HEK293 (cell line): ENCODE results near the gene SREBF2.

Source experiments
- FEZF1 ChIP-seq: fragments of 450-650 bp; formaldehyde crosslinking; IDR thresholded peaks from 2 replicates; pipeline ENCODE4 v1.5.1; 2016; ENCODE audit warnings: missing biosample characterization, missing genetic modification characterization
- GLI4 ChIP-seq: fragments of 450-650 bp; formaldehyde crosslinking; IDR thresholded peaks from 2 replicates; pipeline ENCODE4 v1.5.1; 2016; ENCODE audit warnings: missing biosample characterization, missing genetic modification characterization
- HIC1 ChIP-seq: fragments of 450-650 bp; formaldehyde crosslinking; IDR thresholded peaks from 2 replicates; pipeline ENCODE4 v1.5.1; 2016; ENCODE audit warnings: missing biosample characterization, missing genetic modification characterization
- HOXC10 ChIP-seq: sonication (generic); formaldehyde crosslinking; IDR thresholded peaks from 2 replicates; pipeline ENCODE4 v1.8.1; 2023; ENCODE audit warnings: mild to moderate bottlenecking, missing genetic modification reagents
- IKZF3 ChIP-seq: fragments of 450-650 bp; IDR thresholded peaks from 2 replicates; pipeline ENCODE4 v1.5.0; 2018; ENCODE audit warnings: missing biosample characterization, mild to moderate bottlenecking, missing genetic modification characterization, moderate library complexity
- MYNN ChIP-seq: fragments of 450-650 bp; formaldehyde crosslinking; IDR thresholded peaks from 2 replicates; pipeline ENCODE4 v1.5.1; 2016; ENCODE audit warnings: missing biosample characterization, missing genetic modification characterization, borderline replicate concordance
- PRDM2 ChIP-seq: fragments of 450-650 bp; formaldehyde crosslinking; IDR thresholded peaks from 2 replicates; pipeline ENCODE4 v1.5.1; 2016; ENCODE audit warnings: missing biosample characterization, missing genetic modification characterization, borderline replicate concordance
- WT1 ChIP-seq: fragments of 450-650 bp; formaldehyde crosslinking; IDR thresholded peaks from 2 replicates; pipeline ENCODE4 v1.5.1; 2016; ENCODE audit warnings: missing biosample characterization, missing genetic modification characterization
- ZNF274 ChIP-seq, 2 experiments: fragments of 200-500 bp in 1 of 2; fragments of 450-650 bp in 1 of 2; sonication (Bioruptor generic) in 1 of 2; formaldehyde crosslinking in 1 of 2; IDR thresholded peaks; 2 replicates each; pipeline versions ENCODE4 v1.5.1 to v1.6.1; 2014 to 2016; ENCODE audit warnings: borderline replicate concordance in 1 of 2, inconsistent platforms in 1 of 2, low read length in 1 of 2, missing biosample characterization in 1 of 2, missing genetic modification characterization in 1 of 2
- ZNF600 ChIP-seq: fragments of 450-650 bp; formaldehyde crosslinking; IDR thresholded peaks from 2 replicates; pipeline ENCODE4 v1.5.1; 2016; ENCODE audit warnings: missing biosample characterization, missing genetic modification characterization
- ZNF621 ChIP-seq: fragments of 450-650 bp; formaldehyde crosslinking; IDR thresholded peaks from 2 replicates; pipeline ENCODE4 v1.5.1; 2017; ENCODE audit warnings: missing biosample characterization, missing genetic modification characterization
- ZNF624 ChIP-seq: fragments of 450-650 bp; formaldehyde crosslinking; IDR thresholded peaks from 2 replicates; pipeline ENCODE4 v1.5.1; 2017; ENCODE audit warnings: missing biosample characterization, missing genetic modification characterization
- ZNF664 ChIP-seq: fragments of 450-650 bp; formaldehyde crosslinking; IDR thresholded peaks from 2 replicates; pipeline ENCODE4 v1.5.1; 2016; ENCODE audit warnings: missing biosample characterization, missing genetic modification characterization
- ZNF843 ChIP-seq: fragments of 450-650 bp; formaldehyde crosslinking; IDR thresholded peaks from 2 replicates; pipeline ENCODE4 v1.5.1; 2016; ENCODE audit warnings: missing biosample characterization, missing genetic modification characterization
- TF ChIP-seq, protein P1 (sequence below): fragments of 450-650 bp; formaldehyde crosslinking; IDR thresholded peaks from 2 replicates; pipeline ENCODE4 v1.5.1; 2016; ENCODE audit warnings: missing biosample characterization, missing genetic modification characterization
- TF ChIP-seq, protein P2 (sequence below): fragments of 450-650 bp; formaldehyde crosslinking; IDR thresholded peaks from 2 replicates; pipeline ENCODE4 v1.5.1; 2016; ENCODE audit warnings: missing biosample characterization, missing genetic modification characterization

SREBF2 gene

GRCh38 chr22:41831828-41832552, 915 bp upstream of the SREBF2 start (continued):
- TF ChIP-seq ZNF624 (tag by site-specific recombination) (no peak), IKZF3 (tag by site-specific recombination) (no peak), ZNF274 (IDR thresholded peaks at IDR 0.05; ENCODE audit: low read length) (no peak), ZNF274 (tag by site-specific recombination; IDR thresholded peaks at IDR 0.05; ENCODE audit: borderline replicate concordance) (no peak), ZNF621 (tag by site-specific recombination) (no peak), ZNF843 (tag by site-specific recombination) (no peak), HOXC10 (CRISPR knock-in tag) (no peak), MYNN (tag by site-specific recombination) (no peak), WT1 (tag by site-specific recombination) (no peak), ZNF664 (peak; percentile 41; the same call in 1 of the 2 replicates), ZNF600 (tag by site-specific recombination) (0 out of 2 replicates have a peak, but pooled peaks have one; percentile 78), PRDM2 (no peak), FEZF1 (tag by site-specific recombination) (no peak), GLI4 (no peak), HIC1 (tag by site-specific recombination) (no peak)
- TF ChIP-seq, protein P1, sequence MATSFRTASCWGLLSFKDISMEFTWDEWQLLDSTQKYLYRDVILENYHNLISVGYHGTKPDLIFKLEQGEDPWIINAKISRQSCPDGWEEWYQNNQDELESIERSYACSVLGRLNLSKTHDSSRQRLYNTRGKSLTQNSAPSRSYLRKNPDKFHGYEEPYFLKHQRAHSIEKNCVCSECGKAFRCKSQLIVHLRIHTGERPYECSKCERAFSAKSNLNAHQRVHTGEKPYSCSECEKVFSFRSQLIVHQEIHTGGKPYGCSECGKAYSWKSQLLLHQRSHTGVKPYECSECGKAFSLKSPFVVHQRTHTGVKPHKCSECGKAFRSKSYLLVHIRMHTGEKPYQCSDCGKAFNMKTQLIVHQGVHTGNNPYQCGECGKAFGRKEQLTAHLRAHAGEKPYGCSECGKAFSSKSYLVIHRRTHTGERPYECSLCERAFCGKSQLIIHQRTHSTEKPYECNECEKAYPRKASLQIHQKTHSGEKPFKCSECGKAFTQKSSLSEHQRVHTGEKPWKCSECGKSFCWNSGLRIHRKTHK (tag by site-specific recombination): no peak
- TF ChIP-seq, protein P2, sequence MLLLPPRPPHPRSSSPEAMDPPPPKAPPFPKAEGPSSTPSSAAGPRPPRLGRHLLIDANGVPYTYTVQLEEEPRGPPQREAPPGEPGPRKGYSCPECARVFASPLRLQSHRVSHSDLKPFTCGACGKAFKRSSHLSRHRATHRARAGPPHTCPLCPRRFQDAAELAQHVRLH (tag by site-specific recombination): peak; percentile 64; the same call in 1 of the 2 replicates
- TF ChIP-seq, all 188 proteins: peak for 6
